Measurements from ENCODE around the gene PPP1R16B.
"Not testable (repeated sequence)": the region's sequence is repeated elsewhere in the genome, so short reads cannot be mapped to it uniquely, and the experiment has no call there.

The PPP1R16B gene

GRCh38 chr20:38791940-38792339 is 13.6 kb upstream of the PPP1R16B start:
- DNase-seq (ENCODE audit: low read depth, low spot score): no peak

DNA sequence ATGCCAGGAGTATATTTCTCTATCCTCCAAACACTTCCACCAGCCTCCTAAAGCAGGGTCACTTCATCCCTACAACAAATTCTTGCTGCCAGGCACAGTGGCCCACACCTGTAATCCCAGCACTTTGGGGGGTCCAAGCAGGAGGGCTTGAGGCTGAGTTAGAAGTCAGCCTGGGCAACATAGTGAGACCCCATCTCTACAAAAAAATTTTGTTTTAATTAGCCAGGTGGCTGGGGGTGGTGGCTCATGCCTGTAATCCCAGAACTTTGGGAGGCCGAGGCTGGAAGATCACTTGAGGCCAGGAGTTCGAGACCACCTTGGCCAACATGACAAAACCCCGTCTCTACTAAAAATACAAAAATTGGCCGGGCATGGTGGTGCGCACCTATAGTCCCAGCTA is 11.4 kb upstream of the PPP1R16B start:
- DNase-seq (ENCODE audit: low read depth, low spot score): not testable (repeated sequence)

- DNase-seq (ENCODE audit: low read depth, low spot score): no peak
These were observed 7.2 kb upstream of the PPP1R16B start for GRCh38 chr20:38798266-38798665.

DNA sequence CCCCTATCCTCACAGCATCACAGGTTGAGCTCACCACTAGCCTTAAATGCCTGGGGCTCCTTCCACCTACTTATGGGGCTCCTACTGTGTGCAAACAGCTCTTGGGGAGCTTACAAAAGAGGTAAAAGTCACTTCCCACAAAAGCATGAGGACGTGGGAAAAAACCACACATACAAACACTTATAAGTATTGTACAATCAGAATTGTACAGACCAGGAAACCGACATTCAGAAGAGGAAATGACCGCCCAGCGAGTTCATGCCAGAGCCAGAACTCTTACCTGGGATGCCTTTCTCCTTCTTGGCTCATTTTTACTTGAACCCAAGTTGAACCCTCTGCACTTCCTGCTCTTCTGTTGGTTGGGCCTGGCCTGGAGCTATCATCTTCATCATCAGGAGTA is 6.3 kb upstream of the PPP1R16B start:
- no peak for DNase-seq (ENCODE audit: low read depth, low spot score)

- no peak for DNase-seq (ENCODE audit: low read depth, low spot score)
These were observed 4.6 kb upstream of the PPP1R16B start for GRCh38 chr20:38800882-38801281.

DNA sequence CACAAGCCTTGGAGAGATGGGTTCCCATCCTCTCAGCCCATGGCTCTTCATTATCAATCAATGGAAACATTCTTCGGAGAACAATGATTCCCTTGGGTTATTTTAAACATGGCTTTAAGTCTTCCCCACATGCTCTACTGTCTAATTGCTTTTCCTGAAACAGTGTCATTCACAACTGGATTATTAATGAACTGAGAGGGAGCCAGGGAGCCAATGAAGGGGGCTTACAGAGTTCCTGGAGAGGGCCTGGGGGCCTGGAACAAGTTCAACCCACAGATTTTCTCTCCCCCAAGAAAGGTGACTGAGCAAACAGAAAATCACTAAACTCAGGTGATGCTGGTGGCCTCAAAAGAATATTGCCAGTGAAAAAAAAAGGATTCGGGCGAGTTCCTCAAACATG is 1.3 kb upstream of the PPP1R16B start:
- no peak for DNase-seq (ENCODE audit: low read depth, low spot score)

GRCh38 chr20:38804682-38805501 is 605 bp upstream of the PPP1R16B start:
- peak; percentile 72 for DNase-seq (ENCODE audit: low read depth, low spot score)

DNA sequence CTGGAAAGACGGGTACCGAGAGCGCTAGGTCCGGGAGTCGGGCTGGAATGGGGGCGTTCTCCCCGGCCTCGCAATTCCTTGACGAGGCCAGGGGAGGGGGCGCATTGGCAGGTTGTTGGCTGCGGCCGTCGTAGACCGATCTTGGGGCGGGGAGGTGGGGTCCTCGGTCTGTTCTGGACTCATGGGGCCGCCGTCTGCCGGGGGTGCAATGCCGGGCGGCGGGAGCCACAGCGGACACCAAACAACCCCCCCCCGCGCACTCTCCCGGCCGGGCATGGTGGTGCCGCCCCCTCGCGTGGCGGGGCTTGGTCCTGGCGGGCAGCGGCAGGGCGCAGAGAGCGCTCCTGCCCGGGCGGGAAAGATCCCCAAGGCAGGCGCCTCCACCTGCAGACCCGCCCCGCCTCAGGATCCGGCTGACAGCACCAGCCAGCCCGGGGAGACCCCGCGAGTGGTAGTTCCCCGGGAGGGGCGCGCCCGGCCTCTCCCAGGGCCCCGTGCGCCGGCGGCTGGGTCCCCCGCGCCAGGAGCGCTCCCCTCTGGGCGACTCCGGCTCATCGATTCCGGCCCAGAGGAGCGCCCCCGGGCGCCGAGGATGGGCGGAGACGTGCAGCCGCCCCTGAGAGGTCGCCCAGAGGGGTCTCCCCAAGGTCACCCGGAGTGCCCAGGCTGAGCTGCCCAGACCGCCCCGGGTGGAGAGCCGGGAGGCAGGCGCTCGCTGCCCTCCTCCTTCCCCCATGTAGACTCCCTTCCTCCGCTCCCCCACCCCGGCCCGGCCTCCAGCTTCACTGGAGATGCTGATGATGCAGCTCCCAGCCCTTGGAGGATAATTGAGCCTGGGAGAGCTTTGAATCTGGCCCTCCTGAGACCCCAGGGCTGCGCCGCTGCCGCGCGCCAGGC is 709 bp downstream of the PPP1R16B start:
- DNase-seq (ENCODE audit: low read depth, low spot score): no peak

- DNase-seq (ENCODE audit: low read depth, low spot score): peak; percentile 30
These were observed 1.6 kb downstream of the PPP1R16B start for GRCh38 chr20:38806855-38807655.

GRCh38 chr20:38809942-38810341 is 4.4 kb downstream of the PPP1R16B start:
- DNase-seq (ENCODE audit: low read depth, low spot score): no peak

DNA sequence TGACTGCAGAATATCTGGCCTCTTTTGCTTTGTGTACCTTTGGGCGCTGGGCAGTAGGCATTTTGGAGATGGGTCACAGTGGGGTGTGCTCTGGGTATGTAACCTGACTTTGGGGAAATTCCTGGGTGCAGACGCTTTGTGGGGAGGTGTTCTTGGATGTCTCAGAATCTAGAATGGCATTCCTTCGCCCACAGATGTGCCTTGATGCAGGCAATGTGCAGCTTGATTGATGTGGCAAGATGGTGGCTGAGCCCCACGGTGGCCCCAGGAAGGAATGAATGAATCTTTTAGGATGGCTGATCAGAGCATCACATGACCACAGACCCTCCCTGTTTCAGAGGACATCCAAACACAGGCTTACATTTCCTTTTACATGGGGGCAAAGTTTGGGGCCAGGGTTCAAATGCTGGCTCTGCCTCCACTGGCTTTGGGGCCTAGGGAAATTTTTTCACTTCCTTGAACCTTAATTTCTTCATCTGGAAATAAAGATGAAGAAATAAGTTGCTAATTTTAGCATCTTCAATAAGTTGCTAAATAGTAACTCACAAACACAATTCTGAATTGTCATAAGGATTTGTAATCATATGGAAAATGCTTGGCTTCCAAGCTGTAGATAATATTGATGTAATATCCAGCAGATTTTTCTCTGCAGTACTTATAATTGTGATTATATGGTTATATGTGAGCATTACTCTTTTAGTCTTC is 5.6 kb downstream of the PPP1R16B start:
- no peak for DNase-seq (ENCODE audit: low read depth, low spot score)

DNA sequence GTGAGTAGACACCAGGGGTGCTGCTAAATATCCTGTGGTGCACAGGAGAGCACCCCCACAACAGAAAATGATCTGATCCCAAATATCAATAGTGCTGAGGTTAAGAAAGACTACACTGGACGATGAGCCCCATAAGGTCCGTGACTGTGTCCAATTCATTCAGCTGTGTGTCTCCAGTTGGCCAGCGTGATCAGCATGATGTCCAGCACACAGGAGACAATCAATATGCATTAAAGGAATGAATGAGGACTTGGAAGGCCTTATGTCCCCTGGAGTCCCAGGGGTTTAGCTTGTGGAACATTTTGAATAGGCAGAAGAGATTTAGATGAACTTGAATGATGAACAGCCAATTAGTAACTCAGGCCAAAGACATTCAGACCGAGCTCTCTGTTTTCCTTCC is 6.3 kb downstream of the PPP1R16B start:
- no peak for DNase-seq (ENCODE audit: low read depth, low spot score)

- DNase-seq (ENCODE audit: low read depth, low spot score): no peak
These were observed 6.7 kb downstream of the PPP1R16B start for GRCh38 chr20:38812182-38812581.

GRCh38 chr20:38812709-38813573 is 7.4 kb downstream of the PPP1R16B start:
- no peak for DNase-seq (ENCODE audit: low read depth, low spot score)

GRCh38 chr20:38813574-38813962 is 8.1 kb downstream of the PPP1R16B start:
- DNase-seq (ENCODE audit: low read depth, low spot score): not testable (repeated sequence)

- DNase-seq (ENCODE audit: low read depth, low spot score): no peak
These were observed 9.9 kb downstream of the PPP1R16B start for GRCh38 chr20:38815446-38815845.

- peak; percentile 26 for DNase-seq (ENCODE audit: low read depth, low spot score)
These were observed 12.9 kb downstream of the PPP1R16B start for GRCh38 chr20:38818113-38819065.

- no peak for DNase-seq (ENCODE audit: low read depth, low spot score)
These were observed 20.0 kb downstream of the PPP1R16B start for GRCh38 chr20:38825571-38825900.

DNA sequence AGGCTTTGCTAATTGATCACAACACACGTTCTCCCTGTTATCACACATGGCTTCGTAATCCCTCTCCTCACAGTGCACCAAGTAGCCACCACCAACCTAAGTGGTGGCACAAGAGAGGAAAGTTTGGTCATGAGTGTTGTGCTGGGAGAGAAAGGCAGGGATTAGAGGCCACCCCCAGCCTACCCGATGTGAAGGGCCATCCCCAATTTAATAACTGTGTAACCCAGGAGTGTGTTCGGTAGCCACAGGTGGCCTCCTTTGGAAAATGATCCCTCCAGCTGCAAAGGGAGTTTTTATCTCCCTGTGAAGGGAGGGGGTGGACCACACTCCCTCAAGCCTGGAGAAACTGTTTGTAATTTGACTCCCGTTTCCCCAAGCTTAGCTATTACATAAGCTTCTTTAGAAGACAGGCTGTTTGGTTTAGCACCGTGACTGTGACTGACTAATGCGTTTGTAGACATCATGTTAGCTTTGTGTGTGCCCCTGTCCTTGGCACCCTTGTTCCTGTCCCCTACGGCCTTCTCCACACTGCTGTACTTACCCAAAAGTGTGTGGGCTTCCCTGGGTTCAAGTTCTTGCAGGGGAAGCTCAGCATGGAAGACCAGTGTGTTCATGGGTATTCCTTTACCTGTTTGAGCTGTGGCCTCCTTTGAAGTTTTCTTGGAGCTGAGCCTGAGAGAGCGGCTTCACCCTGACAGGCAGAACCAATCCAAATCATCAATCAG is 20.6 kb downstream of the PPP1R16B start:
- DNase-seq (ENCODE audit: low read depth, low spot score): peak; percentile 60
